ENCODE data around the gene MAP4K3. TPM values are rescaled to one million over a fixed set of nuclear protein-coding genes. Genes with fewer than 3 reads are reported as not detected.

MAP4K3 gene
- total RNA-seq, 1 experiment from 2014 or later, result 26.6 TPM

DNA sequence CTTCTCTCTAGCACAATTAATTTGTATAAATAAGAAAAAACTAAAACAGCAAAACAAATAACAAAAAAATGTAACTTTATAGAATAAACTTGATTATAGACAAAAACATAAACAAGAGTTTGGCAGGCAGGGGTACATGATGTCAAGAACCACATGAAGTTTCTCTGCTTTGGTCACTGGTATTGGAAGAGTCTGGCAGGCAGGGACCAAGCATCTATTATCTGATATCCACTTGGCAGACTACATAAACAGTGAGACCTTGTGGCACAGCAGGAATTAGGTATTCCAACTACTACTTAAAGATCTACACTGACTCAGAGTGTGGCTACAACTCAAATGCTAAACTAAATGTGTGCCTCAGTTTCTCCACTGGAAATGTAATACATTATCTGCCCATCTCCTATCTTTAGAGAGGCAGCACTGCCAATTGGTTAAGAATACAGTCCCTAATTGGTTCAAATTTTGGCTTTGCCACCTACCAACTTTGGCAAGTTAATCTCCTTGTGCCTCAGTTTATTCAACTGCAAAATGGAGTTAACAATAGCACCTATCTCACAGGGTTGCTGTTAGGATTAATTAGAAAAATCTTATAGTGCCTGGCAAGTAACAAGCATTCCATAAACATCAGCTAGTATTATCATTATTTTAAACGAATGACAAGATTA is 2.7 kb downstream of the MAP4K3 start:
- Histone ChIP-seq H3K36me3 (ENCODE audit: control insufficient read depth, insufficient read depth, low read length) (peaks cover 5% of the 10 kb centered on the region), H3K9me3 (ENCODE audit: control insufficient read depth, insufficient read depth, low read depth, low read length) (no peaks in the 10 kb centered on the region), H3K4me1 (ENCODE audit: control insufficient read depth, insufficient read depth, low read length) (peaks cover 46% of the 10 kb centered on the region), H3K27ac (ENCODE audit: low read length) (no peak overlapping the region), H3K4me3 (ENCODE audit: low read depth in 2 of 2, low read length in 2 of 2) (peak overlapping the region in 1 of 2 experiments; percentile 4; a peak in 1 of 4 replicates), H3K27me3 (ENCODE audit: control insufficient read depth, insufficient read depth, low read length) (no peaks in the 10 kb centered on the region)
- BruUV-seq (replicated peaks), result no TSS peak
- in situ Hi-C loops (cut with HindIII; ENCODE audit: low pct_unique_long_range_greater_than_20kb, low sequenced_read_pairs), result no loop called here
- POLR2A ChIA-PET, result no interaction called here
- intact Hi-C loops (cut with micrococcal nuclease; ENCODE audit: unreplicated experiment), result no loop called here
- CTCF ChIA-PET, result interaction anchor here (0.7 kb wide), 1 partner anchor 217 kb away, joined by 3 read pairs; no protein-coding TSS in a partner anchor
- ATAC-seq, result no peak
- DNase-seq (ENCODE audit: low read depth, low spot score), result no peak
- TF ChIP-seq POLR2AphosphoS5 (IDR thresholded peaks at IDR 0.05; ENCODE audit: low read depth, low read length), result no peak
- TF ChIP-seq, protein P1, sequence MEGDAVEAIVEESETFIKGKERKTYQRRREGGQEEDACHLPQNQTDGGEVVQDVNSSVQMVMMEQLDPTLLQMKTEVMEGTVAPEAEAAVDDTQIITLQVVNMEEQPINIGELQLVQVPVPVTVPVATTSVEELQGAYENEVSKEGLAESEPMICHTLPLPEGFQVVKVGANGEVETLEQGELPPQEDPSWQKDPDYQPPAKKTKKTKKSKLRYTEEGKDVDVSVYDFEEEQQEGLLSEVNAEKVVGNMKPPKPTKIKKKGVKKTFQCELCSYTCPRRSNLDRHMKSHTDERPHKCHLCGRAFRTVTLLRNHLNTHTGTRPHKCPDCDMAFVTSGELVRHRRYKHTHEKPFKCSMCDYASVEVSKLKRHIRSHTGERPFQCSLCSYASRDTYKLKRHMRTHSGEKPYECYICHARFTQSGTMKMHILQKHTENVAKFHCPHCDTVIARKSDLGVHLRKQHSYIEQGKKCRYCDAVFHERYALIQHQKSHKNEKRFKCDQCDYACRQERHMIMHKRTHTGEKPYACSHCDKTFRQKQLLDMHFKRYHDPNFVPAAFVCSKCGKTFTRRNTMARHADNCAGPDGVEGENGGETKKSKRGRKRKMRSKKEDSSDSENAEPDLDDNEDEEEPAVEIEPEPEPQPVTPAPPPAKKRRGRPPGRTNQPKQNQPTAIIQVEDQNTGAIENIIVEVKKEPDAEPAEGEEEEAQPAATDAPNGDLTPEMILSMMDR (IDR thresholded peaks at IDR 0.05), result no peak

DNA sequence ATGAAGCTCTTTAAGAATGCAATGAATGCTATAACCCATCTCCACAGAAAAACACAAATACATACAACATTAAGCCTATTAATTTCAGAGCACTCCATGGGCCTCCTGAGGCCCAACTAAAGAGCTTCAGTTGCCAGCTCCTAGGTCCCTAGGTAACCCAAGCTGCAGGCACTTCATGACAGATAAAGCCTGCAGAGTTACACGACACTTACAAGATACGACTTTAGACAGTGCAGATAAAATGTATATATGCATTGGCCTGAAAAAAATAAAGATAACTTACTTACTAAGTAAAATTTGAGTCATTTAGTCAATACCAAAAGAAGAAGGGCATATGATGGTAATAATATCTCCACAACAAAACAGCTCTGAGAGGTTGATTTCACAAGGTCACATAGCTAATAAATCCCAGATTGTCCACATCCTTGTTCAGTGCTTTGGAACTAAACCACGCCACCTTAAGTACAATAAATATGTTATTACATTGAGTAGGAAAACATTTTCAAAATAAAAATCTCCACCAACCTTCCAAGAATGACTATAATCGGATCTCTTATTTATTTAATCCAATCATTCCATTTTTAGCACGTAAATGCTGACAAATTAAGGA is 3.4 kb downstream of the MAP4K3 start:
- peaks cover 43% of the 10 kb centered on the region for H3K4me1 ChIP-seq (ENCODE audit: control insufficient read depth, insufficient read depth, low read length)
- no TSS peak for BruUV-seq (replicated peaks)
- in situ Hi-C loops (cut with HindIII; ENCODE audit: low pct_unique_long_range_greater_than_20kb, low sequenced_read_pairs) (no loop called here), intact Hi-C loops (cut with micrococcal nuclease; ENCODE audit: unreplicated experiment) (no loop called here)
- ChIA-PET CTCF (interaction anchor here (0.7 kb wide), 1 partner anchor 217 kb away, joined by 3 read pairs; no protein-coding TSS in a partner anchor), POLR2A (no interaction called here)
- no peak for ATAC-seq
- H3K27me3 ChIP-seq (ENCODE audit: control insufficient read depth, insufficient read depth, low read length), result no peaks in the 10 kb centered on the region
- no peak for DNase-seq (ENCODE audit: low read depth, low spot score)
- H3K27ac ChIP-seq (ENCODE audit: low read length), result no peak overlapping the region
- TF ChIP-seq, protein P2, sequence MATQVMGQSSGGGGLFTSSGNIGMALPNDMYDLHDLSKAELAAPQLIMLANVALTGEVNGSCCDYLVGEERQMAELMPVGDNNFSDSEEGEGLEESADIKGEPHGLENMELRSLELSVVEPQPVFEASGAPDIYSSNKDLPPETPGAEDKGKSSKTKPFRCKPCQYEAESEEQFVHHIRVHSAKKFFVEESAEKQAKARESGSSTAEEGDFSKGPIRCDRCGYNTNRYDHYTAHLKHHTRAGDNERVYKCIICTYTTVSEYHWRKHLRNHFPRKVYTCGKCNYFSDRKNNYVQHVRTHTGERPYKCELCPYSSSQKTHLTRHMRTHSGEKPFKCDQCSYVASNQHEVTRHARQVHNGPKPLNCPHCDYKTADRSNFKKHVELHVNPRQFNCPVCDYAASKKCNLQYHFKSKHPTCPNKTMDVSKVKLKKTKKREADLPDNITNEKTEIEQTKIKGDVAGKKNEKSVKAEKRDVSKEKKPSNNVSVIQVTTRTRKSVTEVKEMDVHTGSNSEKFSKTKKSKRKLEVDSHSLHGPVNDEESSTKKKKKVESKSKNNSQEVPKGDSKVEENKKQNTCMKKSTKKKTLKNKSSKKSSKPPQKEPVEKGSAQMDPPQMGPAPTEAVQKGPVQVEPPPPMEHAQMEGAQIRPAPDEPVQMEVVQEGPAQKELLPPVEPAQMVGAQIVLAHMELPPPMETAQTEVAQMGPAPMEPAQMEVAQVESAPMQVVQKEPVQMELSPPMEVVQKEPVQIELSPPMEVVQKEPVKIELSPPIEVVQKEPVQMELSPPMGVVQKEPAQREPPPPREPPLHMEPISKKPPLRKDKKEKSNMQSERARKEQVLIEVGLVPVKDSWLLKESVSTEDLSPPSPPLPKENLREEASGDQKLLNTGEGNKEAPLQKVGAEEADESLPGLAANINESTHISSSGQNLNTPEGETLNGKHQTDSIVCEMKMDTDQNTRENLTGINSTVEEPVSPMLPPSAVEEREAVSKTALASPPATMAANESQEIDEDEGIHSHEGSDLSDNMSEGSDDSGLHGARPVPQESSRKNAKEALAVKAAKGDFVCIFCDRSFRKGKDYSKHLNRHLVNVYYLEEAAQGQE (IDR thresholded peaks at IDR 0.05; ENCODE audit: insufficient read depth in 1 of 2, low read depth in 2 of 2, low read length in 1 of 2), result no peak
- no peak for TF ChIP-seq TCF7L2 (IDR thresholded peaks at IDR 0.05; ENCODE audit: low read depth, low read length)
- no peak for TF ChIP-seq SIN3A (IDR thresholded peaks at IDR 0.05; ENCODE audit: borderline replicate concordance, insufficient read depth, low read depth, low read length)
- TF ChIP-seq, protein P1 (IDR thresholded peaks at IDR 0.05), result no peak
- no peak for TF ChIP-seq POLR2AphosphoS5 (IDR thresholded peaks at IDR 0.05; ENCODE audit: low read depth, low read length)
- H3K36me3 ChIP-seq (ENCODE audit: control insufficient read depth, insufficient read depth, low read length), result peaks cover 5% of the 10 kb centered on the region
- H3K9me3 ChIP-seq (ENCODE audit: control insufficient read depth, insufficient read depth, low read depth, low read length), result no peaks in the 10 kb centered on the region
- H3K4me3 ChIP-seq (ENCODE audit: low read depth in 2 of 2, low read length in 2 of 2), result no peak overlapping the region

All from Panc1 (cell line).